22Rv1 (cell line): ENCODE results near the gene SH3PXD2A.

Experiments used
- H3K27ac ChIP-seq: fragments of 450-650 bp; 2 replicates; pipeline ENCODE4 v1.5.1; 2017
- CTCF ChIP-seq: fragments of 450-650 bp; IDR thresholded peaks from 2 replicates; pipeline ENCODE4 v1.5.1; 2017; ENCODE audit warnings: mild to moderate bottlenecking
- ZFX ChIP-seq: fragments of 450-650 bp; IDR thresholded peaks from 2 replicates; pipeline ENCODE4 v1.6.1; 2017; ENCODE audit warnings: antibody characterized with exemption, borderline replicate concordance

SH3PXD2A gene

DNA sequence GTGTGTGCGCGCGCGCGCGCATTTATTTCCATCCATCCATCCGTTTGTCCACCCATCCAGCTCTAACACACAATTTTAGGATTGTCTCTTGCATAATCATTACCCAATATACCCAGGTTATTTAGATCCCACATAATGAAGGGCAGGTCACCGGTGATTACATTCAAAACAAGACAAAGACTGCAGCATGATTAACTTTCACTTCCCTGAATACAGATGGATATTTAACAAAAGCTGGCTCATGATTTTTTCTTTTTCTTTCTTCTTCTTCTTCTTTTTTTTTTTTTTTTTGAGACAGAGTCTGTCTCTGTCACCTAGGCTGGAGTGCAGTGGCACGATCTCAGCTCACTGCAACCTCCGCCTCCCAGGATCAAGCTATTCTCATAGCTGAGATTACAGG, 86.2 kb downstream of the SH3PXD2A start:
- H3K27ac ChIP-seq: no peak overlapping the region
- no peak for TF ChIP-seq ZFX
- no peak for TF ChIP-seq CTCF

- no peak overlapping the region for H3K27ac ChIP-seq
- TF ChIP-seq CTCF: no peak
- TF ChIP-seq ZFX: no peak
Measured at GRCh38 chr10:103768345-103768744, 87.0 kb downstream of the SH3PXD2A start.

DNA sequence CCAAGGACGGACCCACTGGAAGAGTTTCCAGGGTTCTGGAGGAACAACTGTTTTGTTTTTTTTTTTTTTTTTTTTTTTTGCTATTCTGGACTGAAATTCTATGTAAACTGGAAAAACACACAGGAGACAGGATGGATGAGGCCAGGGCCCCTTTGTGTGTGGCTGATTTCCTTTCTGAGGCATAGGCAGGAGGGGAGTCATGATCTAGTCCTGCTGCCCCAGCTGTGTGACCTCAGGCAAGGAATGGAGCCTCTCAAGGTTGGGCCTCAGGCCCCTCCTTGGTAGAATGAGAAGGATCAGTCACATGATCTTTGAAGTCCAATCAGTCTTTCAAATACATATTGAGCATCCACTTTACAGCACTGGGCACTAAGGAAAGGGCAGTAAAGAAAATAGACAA, 87.6 kb downstream of the SH3PXD2A start:
- TF ChIP-seq CTCF (no peak), ZFX (no peak)
- H3K27ac ChIP-seq: no peak overlapping the region

DNA sequence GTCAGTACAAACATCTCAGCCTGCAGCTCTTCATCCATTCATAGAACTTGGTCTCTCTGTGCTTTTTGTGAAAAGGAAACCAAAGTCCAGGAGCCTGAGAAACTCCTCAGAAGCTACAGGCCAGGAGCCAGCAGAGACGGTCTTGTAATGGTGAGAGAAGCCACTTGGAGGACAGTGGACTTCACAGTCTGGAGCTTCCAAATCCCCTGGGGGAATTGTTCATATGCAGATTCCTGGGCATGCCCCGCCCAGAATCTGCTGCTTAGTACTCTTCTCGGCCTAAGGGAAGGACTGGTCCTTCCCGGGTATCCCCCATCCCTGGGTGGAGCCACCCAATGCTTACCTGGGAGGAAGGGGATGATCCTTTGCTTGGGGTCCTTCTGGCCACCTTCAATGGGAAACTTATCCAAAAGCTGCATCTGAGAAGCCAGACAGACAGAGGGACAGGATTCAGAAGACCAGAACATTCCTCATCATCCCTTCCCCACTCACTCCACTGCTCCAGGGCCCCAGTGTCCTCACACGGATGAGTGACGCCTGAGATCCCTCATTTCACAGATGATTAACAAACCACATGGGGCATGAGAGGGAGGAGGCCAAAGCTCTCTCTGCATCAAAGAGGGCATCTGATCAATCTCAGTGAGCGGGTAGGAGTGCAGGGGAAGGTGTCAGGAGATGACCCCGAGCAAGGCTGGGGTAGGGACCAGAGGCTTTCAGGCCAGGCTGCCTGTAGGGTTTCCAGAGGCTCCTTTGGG, 88.4 kb downstream of the SH3PXD2A start:
- TF ChIP-seq ZFX (no peak), CTCF (no peak)
- H3K27ac ChIP-seq: no peak overlapping the region

GRCh38 chr10:103765981-103766380, 89.4 kb downstream of the SH3PXD2A start:
- H3K27ac ChIP-seq: no peak overlapping the region

DNA sequence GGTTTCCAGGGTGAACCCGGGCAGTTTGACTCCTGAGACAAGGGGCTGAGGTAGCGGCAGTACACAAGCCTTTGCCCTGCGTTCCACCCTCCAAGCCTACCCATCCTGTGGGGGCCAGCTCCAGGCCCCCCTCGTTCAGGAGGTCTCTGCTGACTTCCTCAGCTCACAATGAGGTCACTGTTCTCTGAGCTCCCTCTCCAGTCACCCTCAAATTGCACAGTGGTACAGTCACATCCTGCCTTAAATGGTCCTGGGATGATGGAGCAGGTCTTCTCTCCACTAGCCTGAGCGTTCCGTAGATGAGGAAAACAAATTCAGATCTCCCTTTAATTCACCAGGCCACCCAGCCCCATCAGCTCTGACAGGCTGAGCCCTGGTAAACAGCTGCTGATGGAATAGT, 90.2 kb downstream of the SH3PXD2A start:
- H3K27ac ChIP-seq: no peak overlapping the region
- TF ChIP-seq CTCF (no peak), ZFX (no peak)

More at GRCh38 chr10:103765981-103766380, 89.4 kb downstream of the SH3PXD2A start:
- TF ChIP-seq ZFX (no peak), CTCF (no peak)

GRCh38 chr10:103764296-103765088, 90.9 kb downstream of the SH3PXD2A start:
- no peak overlapping the region for H3K27ac ChIP-seq
- no peak for TF ChIP-seq CTCF
- TF ChIP-seq ZFX: no peak
